Measurements from ENCODE around the gene FAM171A1.

The FAM171A1 gene

DNA sequence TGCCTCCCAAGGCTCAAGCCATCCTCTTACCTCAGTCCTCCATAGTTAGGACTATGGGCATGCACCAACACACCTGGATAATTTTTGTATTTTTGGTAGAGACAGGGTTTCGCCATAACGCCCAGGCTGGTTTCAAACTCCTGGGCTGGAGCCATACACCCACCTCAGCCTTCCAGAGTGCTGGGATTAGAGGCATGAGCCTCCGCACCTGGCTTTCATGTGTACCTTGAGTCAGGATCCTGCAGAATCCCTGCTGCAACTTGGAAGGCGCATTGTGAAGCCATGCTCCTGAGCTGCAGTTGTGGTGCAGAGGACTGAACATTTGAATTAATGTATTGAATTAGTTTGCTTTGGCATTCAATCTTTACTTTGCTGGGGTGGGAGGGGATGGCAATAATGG lies 173.2 kb downstream of the FAM171A1 start:
- DNase-seq: no peak

GRCh38 chr10:15197276-15197675 lies 173.8 kb downstream of the FAM171A1 start:
- DNase-seq: no peak

DNA sequence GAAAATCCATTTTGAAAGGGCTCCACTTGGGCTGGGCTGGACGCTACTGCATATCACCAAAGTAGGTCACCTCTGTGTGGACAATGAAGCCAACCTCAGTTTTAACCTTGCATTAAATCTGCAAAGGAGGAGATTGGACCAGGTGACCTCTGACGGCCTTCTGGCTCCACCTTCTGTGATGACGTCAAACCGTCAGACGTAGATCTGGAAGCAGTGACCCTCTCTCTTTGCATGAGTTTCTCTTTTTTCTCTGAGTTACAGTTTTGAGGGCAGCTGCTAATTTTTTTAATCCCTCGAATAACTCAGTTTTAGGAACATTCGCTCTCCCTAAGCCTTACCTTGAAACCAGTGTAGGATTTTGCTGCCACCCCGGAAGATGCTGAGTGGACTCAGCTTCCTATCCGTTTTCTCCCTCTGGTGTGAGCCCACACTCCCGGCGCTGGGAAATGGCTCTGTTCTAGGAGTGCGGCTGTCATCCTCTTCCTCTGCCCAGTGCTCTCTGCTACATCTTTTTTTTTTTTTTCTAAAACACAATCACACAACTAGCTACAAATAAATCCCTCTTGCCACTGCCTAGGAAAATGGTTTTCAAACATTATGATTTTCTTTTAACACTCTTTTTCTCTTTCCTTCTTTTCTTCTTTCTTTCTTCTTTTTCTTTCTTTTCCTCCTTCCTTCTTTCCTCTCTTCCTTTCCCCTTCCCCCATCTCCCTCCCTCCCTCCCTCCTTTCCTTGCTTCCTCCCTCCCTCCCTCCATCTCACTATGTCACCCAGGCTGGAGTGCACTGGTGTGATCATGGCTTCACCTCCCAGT lies 174.9 kb downstream of the FAM171A1 start:
- DNase-seq: peak; percentile 46

DNA sequence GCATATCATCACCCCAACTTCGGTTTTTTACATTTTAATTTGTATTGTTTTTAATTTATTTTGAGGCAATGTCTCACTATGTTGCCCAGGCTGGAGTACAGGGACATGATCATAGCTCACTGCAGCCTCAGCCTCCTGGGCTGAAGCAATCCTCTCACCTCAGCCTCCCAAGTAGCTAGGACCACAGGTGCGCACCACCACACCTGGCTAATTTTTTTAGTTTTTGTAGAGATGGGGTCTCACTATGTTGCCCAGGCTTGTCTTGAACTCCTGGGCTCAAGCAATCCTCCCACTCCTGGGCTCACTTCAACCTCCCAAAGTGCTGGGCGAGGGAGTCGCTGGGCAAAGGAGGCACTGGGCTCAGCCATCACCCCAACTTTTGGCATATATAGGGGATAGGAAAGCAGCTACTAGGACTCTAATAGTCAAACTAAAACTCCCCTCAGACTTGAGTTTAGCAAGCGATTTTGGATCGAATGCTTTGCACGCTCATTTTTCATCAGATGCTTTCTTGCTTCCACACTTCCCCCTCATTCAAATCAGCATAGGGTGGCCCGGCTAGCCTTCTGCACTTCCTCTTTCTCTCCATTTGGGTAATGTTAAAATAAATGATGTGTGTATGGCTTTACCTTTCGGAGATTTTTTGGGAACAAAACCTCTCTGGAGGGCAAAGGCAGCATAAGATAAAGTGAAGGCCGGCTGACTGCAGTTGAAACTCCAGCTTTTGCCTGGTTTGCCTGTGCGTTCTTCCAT lies 181.8 kb downstream of the FAM171A1 start:
- peak; percentile 72 for DNase-seq

DNA sequence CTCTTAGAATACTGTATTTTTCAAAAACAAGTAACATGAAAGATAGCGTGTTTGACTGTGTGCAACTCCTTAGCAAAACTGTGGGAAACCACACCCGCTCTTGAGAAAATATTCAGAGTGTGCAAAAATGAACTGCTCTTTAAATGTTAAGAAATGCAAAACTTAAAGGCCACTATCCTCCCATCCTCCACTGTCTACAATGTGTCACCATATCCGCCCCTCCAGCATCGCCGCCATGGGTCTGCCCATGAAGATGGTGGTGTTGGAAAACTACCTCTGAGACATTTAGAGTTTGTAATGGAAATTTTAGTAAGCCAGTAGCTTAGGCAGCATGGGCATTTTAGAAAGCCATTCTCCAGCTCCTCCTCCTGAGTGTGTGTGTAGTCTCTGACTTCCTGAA lies 182.5 kb downstream of the FAM171A1 start:
- DNase-seq: no peak

- DNase-seq: no peak
Observed at GRCh38 chr10:15183689-15184481, 187.2 kb downstream of the FAM171A1 start.

DNA sequence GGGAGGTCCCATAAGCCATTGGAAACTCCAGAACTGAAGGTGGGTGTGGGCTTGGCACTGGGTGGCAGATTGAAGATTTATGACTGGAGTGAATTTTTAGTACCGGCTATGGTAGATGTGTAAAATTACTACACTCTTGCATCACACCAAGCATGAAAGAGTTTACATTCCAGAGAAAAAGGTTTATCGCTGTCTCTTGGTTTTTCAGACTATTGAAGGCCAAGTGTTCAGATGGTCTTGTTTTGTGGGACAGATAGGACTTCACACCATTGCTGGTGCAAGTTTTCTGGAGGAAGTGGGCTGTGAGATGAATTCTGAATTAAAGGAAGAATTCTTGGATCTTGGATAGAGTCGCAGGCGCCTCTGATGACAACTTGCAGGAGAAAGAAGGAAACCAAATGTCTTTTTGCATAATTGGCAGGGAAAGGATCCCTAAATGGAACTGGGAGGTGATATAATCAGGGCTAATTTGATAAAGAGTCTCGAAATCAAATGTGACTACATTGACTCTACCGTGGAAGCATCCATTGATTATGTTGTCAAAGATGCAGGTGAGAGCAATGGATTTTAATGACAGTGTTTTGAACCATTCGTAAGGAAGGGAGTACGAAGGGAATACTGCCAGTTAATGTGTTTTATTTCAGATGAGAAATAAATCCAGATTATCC lies 188.4 kb downstream of the FAM171A1 start:
- DNase-seq: no peak

GRCh38 chr10:15181576-15182156 lies 189.4 kb downstream of the FAM171A1 start:
- no peak for DNase-seq

- no peak for DNase-seq
Observed at GRCh38 chr10:15180736-15181135, 190.4 kb downstream of the FAM171A1 start.

GRCh38 chr10:15176269-15176668 lies 194.8 kb downstream of the FAM171A1 start:
- DNase-seq: no peak

GRCh38 chr10:15175587-15175986 lies 195.5 kb downstream of the FAM171A1 start:
- DNase-seq: no peak

- DNase-seq: peak; percentile 20
Observed at GRCh38 chr10:15172306-15172840, 198.7 kb downstream of the FAM171A1 start.

DNA sequence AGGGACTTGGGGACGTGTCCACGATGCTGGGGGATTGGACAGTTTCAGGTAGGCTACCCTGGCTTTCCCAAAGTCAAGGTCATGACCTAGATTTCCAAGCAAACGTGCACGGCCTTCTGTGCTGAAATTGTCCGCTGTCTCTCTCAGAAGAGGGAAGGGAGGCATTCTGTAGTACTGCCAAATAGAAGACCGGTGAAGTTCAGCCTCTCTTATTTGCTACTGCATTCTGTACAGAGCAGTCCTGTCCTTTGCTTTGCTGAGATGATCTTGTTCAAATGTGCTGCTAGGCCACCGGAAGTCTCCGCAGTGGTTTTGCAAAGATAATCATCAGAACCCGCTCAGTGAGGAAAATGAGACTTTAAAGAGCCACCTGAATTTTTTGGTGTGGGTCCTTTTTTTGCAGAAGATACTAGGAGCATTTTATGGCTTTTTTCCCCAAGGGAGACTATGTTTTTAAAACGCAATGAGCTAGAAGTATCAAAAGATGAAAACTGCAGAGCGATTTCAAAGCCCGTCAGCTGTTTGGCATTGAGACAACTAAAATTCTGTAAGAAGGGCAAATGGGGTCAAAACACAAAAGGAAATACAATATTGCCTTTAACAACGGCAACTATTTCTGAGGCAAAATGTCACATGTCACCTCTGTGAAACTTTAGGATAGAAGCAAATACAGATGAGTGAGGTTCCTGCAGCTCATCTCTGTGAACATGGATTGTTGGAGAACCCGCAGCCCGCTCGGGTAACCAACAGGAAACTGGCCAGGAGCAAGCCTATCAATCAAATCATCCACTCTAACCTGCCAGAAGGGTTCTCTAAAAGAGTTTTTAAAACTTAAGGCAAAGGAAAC lies 201.3 kb downstream of the FAM171A1 start:
- peak; percentile 83 for DNase-seq

DNA sequence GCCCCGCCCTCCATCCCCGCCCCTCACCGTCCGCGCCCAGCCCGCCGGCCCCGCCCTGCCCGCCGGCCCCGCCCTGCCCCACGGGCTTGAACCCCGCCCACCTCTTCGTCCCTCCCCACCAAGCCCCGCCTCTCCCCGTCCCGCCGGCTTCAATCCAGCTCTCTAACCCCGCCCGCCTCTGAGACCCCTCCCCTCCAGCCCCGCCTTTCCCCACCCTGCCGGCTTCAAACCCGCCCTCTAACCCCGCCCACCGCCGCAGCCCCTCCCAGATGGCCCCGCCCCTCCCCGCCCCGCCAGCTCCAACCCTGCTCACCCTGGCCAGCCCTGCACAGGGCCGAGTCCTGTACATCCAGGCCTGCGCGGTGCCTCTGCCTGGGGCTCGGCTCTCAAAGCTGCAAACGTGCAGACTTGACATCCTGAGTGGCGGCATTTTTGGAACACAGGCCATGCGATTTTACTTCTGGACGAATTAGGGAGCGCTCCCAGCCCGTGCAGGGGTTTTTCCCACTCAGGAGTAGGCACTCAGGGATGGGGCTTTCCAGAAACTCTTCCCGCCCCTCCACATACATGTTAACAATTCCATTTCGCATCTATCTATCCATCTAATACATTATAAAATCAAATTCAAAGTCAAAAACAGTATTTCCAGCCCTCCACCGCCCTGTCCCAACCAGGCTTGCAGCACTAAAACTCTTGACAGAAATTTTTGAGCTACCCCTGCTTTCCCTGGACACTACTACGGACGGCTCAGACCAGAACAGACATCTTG lies 202.1 kb downstream of the FAM171A1 start:
- DNase-seq: peak; percentile 97

GRCh38 chr10:15168291-15168785 lies 202.8 kb downstream of the FAM171A1 start, which contains the start of gene NMT2:
Gene NMT2 (minus strand): TSS chr10:15168693. CDS start chr10:15168612, 81 bp downstream.
- peak; percentile 92 for DNase-seq

DNA sequence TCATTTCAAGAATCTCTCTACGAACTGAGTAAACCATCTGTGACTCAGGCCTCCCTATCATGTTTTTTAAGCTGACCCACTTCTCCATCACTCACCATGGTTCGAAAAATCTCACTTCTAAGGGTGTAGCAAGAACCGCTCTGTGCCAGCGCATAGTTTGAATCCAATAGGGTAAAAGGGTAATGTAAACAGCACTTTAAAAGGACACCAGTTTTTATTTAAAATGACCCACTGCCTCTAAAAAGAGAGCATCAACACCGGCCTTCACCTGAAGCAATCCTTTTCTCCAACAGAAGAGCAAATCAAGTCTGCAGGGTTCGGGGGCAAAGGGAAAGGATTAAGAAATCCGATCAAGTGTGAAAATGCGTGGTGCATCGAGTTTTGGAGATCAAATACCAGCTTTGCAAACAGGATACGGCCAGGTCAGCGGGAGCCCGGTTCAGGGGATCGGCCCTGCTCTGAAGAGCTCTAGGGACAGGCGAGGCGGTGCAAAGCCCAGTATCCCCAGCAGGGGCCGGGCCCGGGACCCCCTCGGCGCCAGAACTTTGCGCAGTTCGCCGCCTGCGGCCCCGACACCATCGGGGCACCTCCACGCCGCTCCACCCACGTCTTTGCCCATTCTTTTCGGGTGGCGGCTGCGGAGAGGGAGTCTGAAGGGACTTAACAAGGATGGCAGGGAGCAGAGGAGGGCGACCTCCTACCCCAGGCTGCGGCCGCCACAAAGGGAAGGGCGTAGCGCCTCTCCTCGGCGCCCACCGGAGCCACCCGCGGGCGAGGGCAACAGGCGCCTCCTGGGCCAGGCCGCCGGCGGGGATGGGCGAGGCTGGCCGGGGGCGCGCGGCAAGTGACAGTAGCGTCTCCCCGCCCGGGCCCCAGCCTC lies 203.4 kb downstream of the FAM171A1 start:
- DNase-seq: peak; percentile 74

DNA sequence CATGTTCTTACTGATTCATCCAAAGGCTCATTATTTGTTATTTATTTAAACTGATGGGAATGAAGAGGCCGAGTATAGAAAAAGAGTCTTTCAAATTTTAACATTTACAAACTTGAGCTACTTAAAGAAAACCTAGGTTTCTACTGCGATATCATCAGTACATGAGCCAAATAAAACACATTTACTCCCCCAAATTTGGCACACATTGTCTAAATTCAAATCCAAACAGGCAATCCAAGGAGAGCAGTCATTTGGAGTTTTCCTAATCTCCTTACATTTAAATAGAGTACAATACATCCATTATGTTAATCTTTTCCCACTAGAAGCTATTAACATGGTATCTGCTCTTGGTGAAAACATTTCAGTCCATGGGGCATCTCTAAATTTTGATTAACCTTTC lies 204.8 kb downstream of the FAM171A1 start:
- no peak for DNase-seq

DNA sequence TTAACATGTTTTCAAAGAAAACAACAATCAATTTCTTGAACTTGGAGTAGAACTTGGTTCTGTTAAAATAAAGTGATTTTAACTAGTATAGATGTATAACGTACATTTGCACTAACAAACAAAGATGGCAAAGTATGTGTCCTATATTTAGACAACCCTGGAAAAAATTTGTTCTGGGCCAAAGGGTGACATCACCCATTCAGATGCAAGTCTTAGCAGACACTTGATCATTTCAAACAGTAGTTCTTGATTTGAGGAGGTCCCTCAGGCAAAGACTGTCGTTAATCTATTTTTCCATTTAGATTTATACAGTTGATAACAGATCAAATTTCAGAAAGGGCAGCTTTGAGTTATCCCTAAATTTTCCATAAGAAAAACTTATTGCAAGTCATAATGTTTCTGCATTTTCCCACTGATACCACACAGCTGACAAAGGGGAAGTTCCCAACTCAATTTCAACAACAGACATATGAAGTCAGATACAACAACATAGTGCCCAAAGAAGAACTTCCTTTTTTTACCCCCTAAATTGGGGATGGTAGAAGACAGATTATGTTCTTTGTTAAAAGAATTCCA lies 207.7 kb downstream of the FAM171A1 start:
- DNase-seq: peak; percentile 62
